ENCODE measurements around the gene HDGFL1. TPM values are rescaled to one million over a fixed set of nuclear protein-coding genes. Genes with fewer than 3 reads are reported as not detected.

Gene HDGFL1
- total RNA-seq, 2 experiments from 2014 or later: not detected

GRCh38 chr6:22536122-22536521 is 33.2 kb upstream of the HDGFL1 start:
- intact Hi-C loops (cut with micrococcal nuclease): no loop called here
- Mint-ChIP-seq H3K36me3 (ENCODE audit: low read depth) (no peaks in the 10 kb centered on the region), H3K4me1 (ENCODE audit: low read depth) (no peaks in the 10 kb centered on the region), H3K27me3 (no peaks in the 10 kb centered on the region), H3K27ac (no peak overlapping the region), H3K4me3 (no peak overlapping the region), H3K9me3 (peaks cover 2% of the 10 kb centered on the region)
- no peak for DNase-seq
- CTCF ChIA-PET: no interaction called here
- POLR2A ChIA-PET: no interaction called here
- TF ChIP-seq CTCF (IDR thresholded peaks at IDR 0.05): no peak
- no peak for ATAC-seq

GRCh38 chr6:22544476-22544875 is 24.9 kb upstream of the HDGFL1 start:
- H3K4me3 Mint-ChIP-seq: no peak overlapping the region
- no peaks in the 10 kb centered on the region for H3K4me1 Mint-ChIP-seq (ENCODE audit: low read depth)
- H3K27me3 Mint-ChIP-seq: no peaks in the 10 kb centered on the region
- H3K36me3 Mint-ChIP-seq (ENCODE audit: low read depth): no peaks in the 10 kb centered on the region
- intact Hi-C loops (cut with micrococcal nuclease): no loop called here
- DNase-seq (no peak), ATAC-seq (no peak)
- H3K27ac Mint-ChIP-seq: no peak overlapping the region
- ChIA-PET POLR2A (no interaction called here), CTCF (interaction anchor here (0.8 kb wide), 1 partner anchor 42 kb away, joined by 3 read pairs; no protein-coding TSS in a partner anchor)
- H3K9me3 Mint-ChIP-seq: no peaks in the 10 kb centered on the region
- no peak for TF ChIP-seq CTCF (IDR thresholded peaks at IDR 0.05)

DNA sequence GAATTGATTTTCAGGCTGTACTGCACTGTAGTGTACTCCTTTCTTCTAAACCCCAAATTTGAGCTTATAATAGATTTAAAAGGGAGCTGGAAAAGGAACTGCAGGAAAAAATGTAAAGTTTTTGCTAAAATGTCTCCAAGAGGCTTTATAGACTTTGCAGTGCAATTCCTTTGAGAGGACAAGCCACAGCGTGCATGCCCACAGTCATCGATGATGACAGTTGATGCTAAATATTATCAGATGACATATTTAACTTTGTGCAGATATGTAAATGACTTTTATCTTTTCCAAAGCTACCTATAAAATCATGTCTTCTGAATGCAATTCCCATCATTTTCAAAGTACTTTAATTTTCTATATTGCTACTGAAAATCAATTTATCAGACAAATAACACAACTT is 24.3 kb upstream of the HDGFL1 start:
- Mint-ChIP-seq H3K4me3 (no peak overlapping the region), H3K9me3 (no peaks in the 10 kb centered on the region), H3K36me3 (ENCODE audit: low read depth) (no peaks in the 10 kb centered on the region), H3K27me3 (no peaks in the 10 kb centered on the region), H3K27ac (no peak overlapping the region), H3K4me1 (ENCODE audit: low read depth) (no peaks in the 10 kb centered on the region)
- POLR2A ChIA-PET: no interaction called here
- CTCF ChIA-PET: interaction anchor here (0.8 kb wide), 1 partner anchor 43 kb away, joined by 3 read pairs; no protein-coding TSS in a partner anchor
- DNase-seq (no peak), ATAC-seq (no peak)
- intact Hi-C loops (cut with micrococcal nuclease): no loop called here
- no peak for TF ChIP-seq CTCF (IDR thresholded peaks at IDR 0.05)

DNA sequence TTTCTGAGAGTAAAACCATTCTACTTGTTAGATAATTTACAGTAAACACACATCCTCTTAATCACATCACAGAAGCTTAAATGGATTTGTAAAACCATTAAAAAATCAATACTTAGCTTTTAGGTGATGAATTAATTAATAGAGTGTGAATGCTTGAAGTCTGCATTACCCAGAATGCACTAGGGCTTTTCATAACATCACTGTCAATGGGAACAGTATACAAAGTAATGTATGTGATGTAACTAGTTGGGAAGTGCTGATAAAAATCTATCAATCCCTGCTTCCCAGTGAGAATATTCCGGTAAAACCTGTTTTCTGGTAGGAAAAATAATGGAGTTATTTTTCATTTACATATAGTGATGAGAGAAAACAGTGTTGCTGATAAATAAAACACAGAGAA is 23.1 kb upstream of the HDGFL1 start:
- Mint-ChIP-seq H3K4me3 (no peak overlapping the region), H3K36me3 (ENCODE audit: low read depth) (no peaks in the 10 kb centered on the region), H3K27me3 (no peaks in the 10 kb centered on the region), H3K4me1 (ENCODE audit: low read depth) (no peaks in the 10 kb centered on the region), H3K27ac (no peak overlapping the region), H3K9me3 (no peaks in the 10 kb centered on the region)
- CTCF ChIA-PET: no interaction called here
- ATAC-seq (no peak), DNase-seq (no peak)
- intact Hi-C loops (cut with micrococcal nuclease): no loop called here
- POLR2A ChIA-PET: no interaction called here
- TF ChIP-seq CTCF (IDR thresholded peaks at IDR 0.05): no peak

DNA sequence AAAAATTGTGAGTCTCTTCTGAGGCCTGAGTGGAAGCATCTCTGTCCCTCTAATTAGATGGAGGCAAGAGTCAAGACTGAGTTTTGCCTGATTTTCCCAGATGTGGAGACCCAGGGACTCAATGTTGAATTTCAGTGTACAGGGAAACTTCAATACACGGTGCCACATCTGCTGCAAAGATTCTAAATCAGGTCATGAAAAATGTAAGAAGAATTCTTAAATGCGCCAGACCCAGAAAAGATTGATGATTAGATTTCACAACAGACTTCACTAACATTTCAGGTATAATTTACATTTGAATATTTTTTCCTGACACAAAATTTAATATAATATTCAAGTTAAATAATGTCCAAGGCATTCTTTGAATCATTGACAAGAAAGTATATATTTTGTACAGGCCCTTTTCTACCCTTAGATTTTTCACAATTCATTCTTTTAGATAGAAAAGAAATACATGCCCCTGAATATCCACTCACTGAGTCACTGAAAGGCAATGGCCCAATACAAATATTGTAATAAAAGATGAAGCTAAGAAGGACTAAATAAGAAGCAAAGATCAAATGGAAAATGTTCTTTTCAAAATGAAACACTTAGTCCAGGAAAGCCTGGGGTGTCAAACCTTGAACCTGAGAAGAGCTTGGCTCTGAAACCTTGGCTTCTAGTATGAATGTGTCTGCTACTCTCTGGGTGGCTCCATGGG is 18.2 kb upstream of the HDGFL1 start:
- ATAC-seq: no peak
- H3K4me1 Mint-ChIP-seq (ENCODE audit: low read depth): no peaks in the 10 kb centered on the region
- TF ChIP-seq CTCF (IDR thresholded peaks at IDR 0.05): no peak
- ChIA-PET CTCF (no interaction called here), POLR2A (no interaction called here)
- intact Hi-C loops (cut with micrococcal nuclease): no loop called here
- no peaks in the 10 kb centered on the region for H3K9me3 Mint-ChIP-seq
- no peaks in the 10 kb centered on the region for H3K27me3 Mint-ChIP-seq
- H3K4me3 Mint-ChIP-seq: no peak overlapping the region
- H3K36me3 Mint-ChIP-seq (ENCODE audit: low read depth): no peaks in the 10 kb centered on the region
- no peak overlapping the region for H3K27ac Mint-ChIP-seq
- no peak for DNase-seq

Data from activated CD8-positive, alpha-beta T cell treated with anti-CD3 and anti-CD28 coated beads for 36 hours (primary cell).